Inferior parietal cortex (tissue), 1 donor: ENCODE results near the gene ARPIN.
"Not testable (repeated sequence)": the region's sequence is repeated elsewhere in the genome, so short reads cannot be mapped to it uniquely, and the experiment has no call there.

Source experiments
- DNase-seq: peaks from one replicate; pipeline ENCODE4 v3.0.0-alpha.2; 2016; ENCODE audit errors: extremely low spot score

The ARPIN gene

GRCh38 chr15:89878323-89878722 is 34.4 kb downstream of the ARPIN start:
- no peak for DNase-seq

- DNase-seq, result no peak
These were observed 35.7 kb downstream of the ARPIN start for GRCh38 chr15:89877083-89877425.

GRCh38 chr15:89876396-89877082 is 36.2 kb downstream of the ARPIN start:
- no peak for DNase-seq

GRCh38 chr15:89875741-89876140 is 37.0 kb downstream of the ARPIN start:
- DNase-seq, result no peak

- peak; percentile 80 for DNase-seq
These were observed 37.7 kb downstream of the ARPIN start for GRCh38 chr15:89874926-89875564.

- DNase-seq, result no peak
These were observed 42.0 kb downstream of the ARPIN start for GRCh38 chr15:89870688-89871288.

- no peak for DNase-seq
These were observed 42.7 kb downstream of the ARPIN start for GRCh38 chr15:89870006-89870405.

GRCh38 chr15:89869490-89869889 is 43.3 kb downstream of the ARPIN start:
- DNase-seq, result not testable (repeated sequence)

- no peak for DNase-seq
These were observed 47.6 kb downstream of the ARPIN start for GRCh38 chr15:89864958-89865739.

- DNase-seq, result no peak
These were observed 48.8 kb downstream of the ARPIN start for GRCh38 chr15:89863918-89864317.

- no peak for DNase-seq
These were observed 51.9 kb downstream of the ARPIN start for GRCh38 chr15:89860891-89861290.

- no peak for DNase-seq
These were observed 52.3 kb downstream of the ARPIN start for GRCh38 chr15:89860431-89860830.

- DNase-seq, result no peak
These were observed 53.9 kb downstream of the ARPIN start for GRCh38 chr15:89858661-89859458.

- no peak for DNase-seq
These were observed 55.1 kb downstream of the ARPIN start for GRCh38 chr15:89857673-89858072.

- DNase-seq, result no peak
These were observed 56.8 kb downstream of the ARPIN start for GRCh38 chr15:89855948-89856347.

GRCh38 chr15:89854863-89855262 is 57.9 kb downstream of the ARPIN start:
- DNase-seq, result not testable (repeated sequence)

GRCh38 chr15:89852342-89852995 is 60.3 kb downstream of the ARPIN start:
- DNase-seq, result no peak

GRCh38 chr15:89851673-89852341 is 60.9 kb downstream of the ARPIN start:
- DNase-seq, result no peak

- DNase-seq, result no peak
These were observed 63.8 kb downstream of the ARPIN start for GRCh38 chr15:89848970-89849292.

- DNase-seq, result no peak
These were observed 65.7 kb downstream of the ARPIN start for GRCh38 chr15:89847101-89847500.
